ES-I3 (cell line): ENCODE data around the gene UCHL1.
"Not testable (repeated sequence)": the region's sequence is repeated elsewhere in the genome, so short reads cannot be mapped to it uniquely, and the experiment has no call there.

Source experiments
- H3K36me3 ChIP-seq: 2 replicates; pipeline ENCODE4 v1.6.1; 2013; ENCODE audit warnings: mild to moderate bottlenecking, low read length, control low read depth, moderate library complexity; ENCODE audit not compliant: insufficient read depth
- H3K4me1 ChIP-seq: 2 replicates; pipeline ENCODE4 v1.6.1; 2013; ENCODE audit warnings: mild to moderate bottlenecking, control low read depth, low read length; ENCODE audit not compliant: insufficient read depth
- H3K9ac ChIP-seq: 2 replicates; pipeline ENCODE4 v1.6.1; 2013; ENCODE audit warnings: low read depth, mild to moderate bottlenecking, low read length, moderate library complexity
- H3K9me3 ChIP-seq: 2 replicates; pipeline ENCODE4 v1.6.1; 2013; ENCODE audit warnings: mild to moderate bottlenecking, low read length, moderate library complexity; ENCODE audit not compliant: control insufficient read depth, insufficient read depth

UCHL1 gene

DNA sequence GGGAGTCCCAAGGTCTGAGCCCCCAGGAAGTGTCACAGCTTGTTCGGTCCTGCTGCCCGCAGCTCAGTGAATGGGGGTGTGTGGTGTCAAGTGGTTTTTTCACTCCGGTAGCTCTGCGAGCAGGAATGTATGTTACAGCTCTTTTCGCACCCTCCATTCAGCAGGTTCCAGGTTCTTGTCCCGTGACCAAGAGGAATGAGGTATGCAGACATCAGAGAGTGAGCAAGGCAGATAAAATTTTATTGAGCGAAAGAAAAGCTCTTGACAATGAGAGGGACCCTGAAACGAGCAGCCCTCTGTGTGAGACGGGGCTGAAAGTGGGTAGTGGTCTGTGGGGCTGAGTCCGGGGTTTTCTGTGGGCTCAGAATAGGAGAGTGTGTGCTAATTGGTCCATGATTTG is 31.5 kb downstream of the UCHL1 start:
- Histone ChIP-seq H3K36me3 (no peaks in the 10 kb centered on the region), H3K9ac (no peak overlapping the region), H3K9me3 (peaks cover 20% of the 10 kb centered on the region), H3K4me1 (no peaks in the 10 kb centered on the region)

DNA sequence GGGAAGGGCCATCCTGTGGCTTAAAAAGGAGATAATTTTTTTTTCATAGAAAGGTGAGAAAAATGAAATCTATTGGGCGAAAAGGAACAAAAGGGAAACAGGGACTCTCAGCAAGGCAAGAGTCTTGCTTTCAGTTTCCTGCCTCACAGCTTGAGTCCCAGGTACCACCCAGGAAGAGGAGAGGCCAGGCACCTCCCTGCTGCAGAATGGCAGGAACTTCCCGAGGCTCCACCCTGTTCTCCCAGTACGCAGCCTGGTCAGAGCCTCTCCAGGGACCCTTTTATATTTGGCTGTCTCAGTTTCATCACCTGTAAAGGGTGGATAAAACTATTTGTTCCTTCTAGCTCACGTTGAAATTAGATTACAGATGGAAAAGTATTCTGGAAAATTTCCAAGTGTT is 33.8 kb downstream of the UCHL1 start:
- Histone ChIP-seq H3K9ac (no peak overlapping the region), H3K36me3 (no peaks in the 10 kb centered on the region), H3K4me1 (no peaks in the 10 kb centered on the region), H3K9me3 (peaks cover 34% of the 10 kb centered on the region)

DNA sequence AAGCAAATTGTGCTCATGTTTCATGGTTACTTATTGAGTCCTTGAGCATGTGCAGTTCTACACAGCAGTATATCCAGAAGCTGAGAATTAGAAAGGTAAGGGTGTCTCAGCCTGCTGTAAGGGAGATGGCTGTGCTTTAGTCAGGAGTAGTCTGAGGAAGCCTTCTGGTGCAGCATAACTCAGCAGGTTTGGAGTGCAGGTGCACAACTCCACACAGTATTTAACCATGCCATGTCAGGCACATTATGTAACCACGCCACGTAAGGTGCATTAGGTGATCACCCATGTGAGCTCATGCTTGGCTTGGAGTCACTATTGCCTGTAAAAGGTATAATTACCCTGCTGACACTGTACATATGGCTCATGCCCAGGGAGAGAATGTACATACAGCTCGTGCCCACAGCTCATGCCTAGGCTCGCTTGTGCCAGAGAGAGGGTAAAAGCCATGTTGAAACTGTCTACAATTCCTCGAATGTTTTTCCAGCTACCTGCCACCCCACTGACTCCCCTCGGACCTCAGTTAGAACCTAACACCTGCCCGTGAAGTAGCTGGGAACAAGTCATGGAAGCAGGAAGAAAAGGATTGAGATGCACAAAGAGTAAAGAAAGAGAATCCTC is 37.8 kb downstream of the UCHL1 start:
- Histone ChIP-seq H3K9me3 (peaks cover 24% of the 10 kb centered on the region), H3K9ac (no peak overlapping the region), H3K36me3 (no peaks in the 10 kb centered on the region), H3K4me1 (no peaks in the 10 kb centered on the region)

DNA sequence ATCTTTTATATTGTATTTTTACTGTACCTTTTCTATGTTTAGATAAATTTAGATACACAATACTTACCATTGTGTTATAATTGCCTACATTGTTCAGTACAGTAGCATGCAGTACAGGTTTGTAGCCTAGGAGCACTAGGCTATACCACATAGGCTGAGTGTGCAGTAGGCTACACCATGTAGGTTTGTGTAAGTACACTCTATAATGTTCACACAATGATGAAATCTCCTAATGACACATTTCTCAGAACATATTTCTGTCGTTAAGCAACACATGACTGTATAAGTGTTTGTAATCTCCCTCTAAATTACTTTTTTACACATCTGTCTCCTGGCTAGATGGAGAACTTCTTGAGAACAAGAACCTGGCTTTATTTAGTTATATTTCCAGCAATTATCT is 40.3 kb downstream of the UCHL1 start:
- no peaks in the 10 kb centered on the region for H3K4me1 ChIP-seq
- H3K9ac ChIP-seq: no peak overlapping the region
- no peaks in the 10 kb centered on the region for H3K36me3 ChIP-seq
- peaks cover 18% of the 10 kb centered on the region for H3K9me3 ChIP-seq

DNA sequence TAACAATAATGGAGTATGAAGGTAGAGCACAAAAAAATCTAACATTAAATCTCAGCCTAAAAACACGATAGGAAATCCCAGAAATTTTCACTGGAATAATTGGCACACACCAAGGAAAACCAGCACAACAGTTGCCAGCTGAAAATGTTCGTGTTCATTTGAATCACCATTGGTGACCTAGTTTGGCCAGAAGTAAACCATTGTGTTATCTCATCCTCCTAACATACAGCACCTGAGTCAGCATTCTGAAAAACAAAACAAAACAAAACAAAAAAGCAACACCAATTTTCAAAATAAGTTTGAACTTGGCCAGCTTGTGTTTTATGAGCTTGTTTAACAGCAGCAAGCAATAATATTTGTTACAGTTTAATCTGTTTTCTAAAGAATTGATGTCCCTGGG is 41.1 kb downstream of the UCHL1 start:
- no peaks in the 10 kb centered on the region for H3K36me3 ChIP-seq
- H3K4me1 ChIP-seq: no peaks in the 10 kb centered on the region
- no peak overlapping the region for H3K9ac ChIP-seq
- H3K9me3 ChIP-seq: peaks cover 18% of the 10 kb centered on the region

DNA sequence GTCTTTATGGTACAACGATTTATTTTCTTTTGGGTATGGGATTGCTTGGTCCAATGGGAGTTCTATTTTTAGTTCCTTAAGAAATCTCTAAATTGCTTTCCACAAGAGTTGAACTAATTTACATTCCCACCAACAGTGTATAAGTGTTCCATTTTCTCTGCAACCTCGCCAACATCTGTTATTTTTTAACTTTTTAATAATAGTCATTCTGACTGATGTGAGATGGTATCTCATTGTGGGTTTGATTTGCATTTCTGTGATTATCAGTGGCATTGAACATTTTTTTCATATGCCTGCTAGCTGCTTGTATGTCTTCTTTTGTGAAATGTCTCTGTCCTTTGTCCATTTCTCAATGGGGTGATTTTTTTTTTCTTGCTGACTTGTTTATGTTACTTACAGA is 42.8 kb downstream of the UCHL1 start:
- Histone ChIP-seq H3K9me3 (peaks cover 13% of the 10 kb centered on the region), H3K9ac (no peak overlapping the region), H3K4me1 (no peaks in the 10 kb centered on the region), H3K36me3 (no peaks in the 10 kb centered on the region)

DNA sequence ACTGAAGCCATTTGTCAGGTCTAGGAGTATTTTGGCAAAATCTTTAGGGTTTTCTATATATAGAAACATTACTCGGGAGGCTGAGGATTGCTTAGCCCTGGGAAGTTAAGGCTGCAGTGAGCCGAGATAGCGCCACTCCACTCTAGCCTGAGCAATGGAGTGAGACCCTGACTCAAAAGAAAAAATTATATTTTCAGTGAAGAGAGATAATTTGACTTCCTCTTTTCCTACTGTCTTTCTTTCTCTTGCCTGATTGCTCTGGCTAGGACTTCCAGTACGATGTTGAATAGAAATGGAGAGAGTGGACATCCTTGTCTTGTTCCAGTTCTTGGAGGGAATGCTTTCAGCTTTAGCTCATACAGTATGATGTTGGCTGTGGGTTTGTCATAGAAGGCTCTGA is 44.4 kb downstream of the UCHL1 start:
- no peaks in the 10 kb centered on the region for H3K4me1 ChIP-seq
- no peaks in the 10 kb centered on the region for H3K36me3 ChIP-seq
- H3K9ac ChIP-seq: no peak overlapping the region
- H3K9me3 ChIP-seq: no peaks in the 10 kb centered on the region

DNA sequence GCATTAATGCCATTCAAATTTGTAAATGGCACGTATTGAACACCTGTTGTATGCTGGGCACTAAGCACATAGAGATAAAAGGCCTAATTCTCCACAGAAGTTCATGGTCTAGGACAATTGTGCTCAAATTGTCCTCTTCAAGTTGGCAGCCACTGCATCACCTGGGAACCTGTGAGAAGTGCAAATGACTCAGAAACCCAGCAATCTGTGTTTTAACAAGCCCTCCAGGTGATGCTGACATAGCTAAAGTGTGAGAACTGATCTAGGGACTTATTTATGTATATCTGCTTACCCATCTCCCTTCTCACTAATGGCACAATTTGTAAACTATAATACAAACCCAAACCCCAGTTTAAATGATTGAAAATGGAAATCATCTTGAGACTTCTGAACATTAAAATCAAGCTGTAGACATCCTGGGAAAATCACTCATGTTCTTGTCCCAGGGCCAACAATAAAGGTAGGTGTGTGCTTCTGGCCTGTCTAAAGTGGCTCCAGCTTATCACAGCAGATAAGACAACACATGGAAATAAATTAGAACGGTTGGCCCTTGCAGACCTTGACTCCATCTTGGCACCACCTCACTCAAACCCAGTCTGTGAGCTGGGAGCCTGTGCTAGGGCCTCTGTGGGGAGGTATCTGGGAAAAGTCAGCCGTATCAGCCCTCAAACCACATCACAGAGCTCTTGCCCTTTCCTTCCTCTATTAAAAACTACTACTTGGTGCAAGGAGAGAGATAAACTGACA is 46.8 kb downstream of the UCHL1 start:
- no peaks in the 10 kb centered on the region for H3K9me3 ChIP-seq
- H3K4me1 ChIP-seq: no peaks in the 10 kb centered on the region
- no peak overlapping the region for H3K9ac ChIP-seq
- no peaks in the 10 kb centered on the region for H3K36me3 ChIP-seq

DNA sequence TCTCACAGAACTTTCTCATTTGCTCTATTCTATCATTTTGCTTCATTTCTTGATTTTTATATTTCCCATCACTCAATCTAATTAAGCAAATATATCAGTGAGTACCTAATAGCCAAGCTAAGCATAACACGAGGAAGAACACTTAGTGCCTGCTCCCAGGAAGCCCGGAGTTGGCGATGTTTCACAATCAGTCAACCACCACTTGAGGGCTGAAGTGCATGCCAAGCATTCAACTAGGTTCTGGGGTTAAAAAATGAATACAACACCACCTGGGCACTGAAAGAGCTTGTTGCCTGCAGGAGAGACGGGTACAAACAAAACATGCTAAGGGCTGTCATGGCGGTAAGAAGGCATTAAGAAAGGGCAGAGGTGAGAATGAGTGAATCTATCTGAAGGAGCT is 47.5 kb downstream of the UCHL1 start:
- Histone ChIP-seq H3K4me1 (no peaks in the 10 kb centered on the region), H3K36me3 (no peaks in the 10 kb centered on the region), H3K9ac (no peak overlapping the region), H3K9me3 (no peaks in the 10 kb centered on the region)

DNA sequence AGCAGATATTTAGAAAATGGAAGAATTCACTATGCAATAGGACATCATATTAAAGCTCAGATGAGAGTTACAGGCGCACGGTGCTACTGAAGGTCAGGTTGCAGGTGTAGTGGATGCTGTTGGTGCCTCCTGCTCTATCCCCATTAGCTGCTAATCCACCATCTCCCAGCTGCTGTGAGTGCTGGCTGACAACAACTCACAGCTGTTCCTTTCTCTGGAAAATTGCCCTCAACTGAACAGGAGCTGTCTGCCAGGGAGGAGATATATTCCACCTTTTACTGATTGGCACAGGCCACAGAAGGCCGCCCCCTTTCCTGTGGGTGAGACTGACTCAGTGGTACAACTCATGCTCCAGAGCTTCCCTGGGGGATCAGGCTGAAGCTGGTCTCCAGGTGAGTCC is 48.7 kb downstream of the UCHL1 start:
- Histone ChIP-seq H3K4me1 (no peaks in the 10 kb centered on the region), H3K9me3 (peaks cover 2% of the 10 kb centered on the region), H3K9ac (no peak overlapping the region), H3K36me3 (no peaks in the 10 kb centered on the region)

DNA sequence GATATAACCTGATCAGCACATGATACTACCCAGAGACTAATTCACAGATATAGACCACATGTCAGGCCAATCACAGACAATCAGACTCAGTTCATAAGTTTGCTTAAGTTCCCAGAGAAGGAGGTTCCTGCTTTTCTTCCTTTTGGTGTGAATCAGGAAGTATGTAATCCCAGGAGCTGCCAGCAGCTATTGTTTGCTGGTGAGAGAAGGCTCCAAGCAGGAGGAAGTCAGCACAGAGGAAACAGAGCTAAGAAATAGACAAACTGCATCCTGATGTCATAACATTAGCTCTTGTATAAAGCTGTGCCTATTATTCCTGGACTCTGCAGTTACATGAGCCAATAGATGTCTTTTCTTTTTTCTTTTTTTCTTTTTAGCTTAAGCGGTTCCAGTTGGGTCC is 50.9 kb downstream of the UCHL1 start:
- Histone ChIP-seq H3K36me3 (no peaks in the 10 kb centered on the region), H3K9ac (no peak overlapping the region), H3K9me3 (peaks cover 7% of the 10 kb centered on the region)

DNA sequence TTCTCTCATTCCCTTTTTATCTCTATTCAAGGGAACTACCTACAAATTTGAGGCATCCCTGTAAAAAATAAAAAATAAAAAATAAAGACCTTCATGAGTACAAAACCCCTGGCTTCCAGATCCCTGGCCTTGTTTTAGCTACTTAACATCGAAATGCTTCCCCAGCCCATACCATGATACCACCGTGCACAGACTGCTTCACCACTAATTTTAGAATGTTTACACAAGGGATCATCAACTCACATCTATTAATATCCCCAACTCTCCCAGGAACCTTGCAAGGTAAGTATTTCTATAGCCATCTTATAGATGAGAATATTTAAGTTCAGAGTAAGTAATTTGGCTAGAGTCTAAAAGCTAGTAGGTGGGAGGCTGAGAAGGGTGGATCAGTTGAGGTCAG is 51.7 kb downstream of the UCHL1 start:
- Histone ChIP-seq H3K9me3 (peaks cover 7% of the 10 kb centered on the region), H3K4me1 (no peaks in the 10 kb centered on the region), H3K36me3 (no peaks in the 10 kb centered on the region), H3K9ac (no peak overlapping the region)

More for the DNA sequence above, 50.9 kb downstream of the UCHL1 start:
- H3K4me1 ChIP-seq: no peaks in the 10 kb centered on the region

DNA sequence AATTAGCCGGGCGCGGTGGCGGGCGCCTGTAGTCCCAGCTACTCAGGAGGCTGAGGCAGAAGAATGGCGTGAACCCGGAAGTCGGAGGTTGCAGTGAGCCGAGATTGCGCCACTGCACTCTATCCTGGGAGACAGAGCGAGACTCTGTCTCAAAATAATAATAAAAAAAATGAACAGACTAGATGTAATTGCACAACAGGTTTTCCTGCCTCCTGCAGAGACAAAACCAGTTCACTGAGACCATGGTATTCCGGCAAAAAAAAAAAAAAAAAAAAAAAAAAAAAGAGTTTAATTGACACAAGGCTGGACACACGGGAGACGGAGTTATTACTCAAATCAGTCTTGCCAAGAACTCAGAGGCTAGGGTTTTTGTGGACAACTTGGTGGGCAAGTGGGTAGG is 58.7 kb downstream of the UCHL1 start:
- H3K9ac ChIP-seq, H3K4me1 ChIP-seq, H3K9me3 ChIP-seq, H3K36me3 ChIP-seq: not testable (repeated sequence)

DNA sequence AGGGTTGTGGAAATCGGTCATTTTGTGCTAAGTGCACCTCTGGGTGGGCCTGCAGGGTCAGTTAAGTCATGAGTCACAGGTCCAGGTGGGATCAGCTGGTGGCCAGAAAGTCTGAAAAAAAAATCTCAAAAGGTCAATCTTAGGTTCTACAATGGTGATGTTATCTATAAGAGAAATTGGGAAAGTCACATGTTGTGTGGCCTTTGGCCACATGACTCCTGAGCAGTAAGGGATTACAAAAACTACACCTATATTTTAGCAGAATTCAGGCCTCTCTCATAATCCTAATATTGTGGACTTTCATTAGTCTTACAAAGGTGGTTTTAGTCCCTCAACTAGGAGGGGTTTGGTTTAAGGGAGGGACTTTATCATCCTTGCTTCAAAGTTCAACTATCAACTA is 59.1 kb downstream of the UCHL1 start:
- no peaks in the 10 kb centered on the region for H3K36me3 ChIP-seq
- peaks cover 5% of the 10 kb centered on the region for H3K9me3 ChIP-seq
- H3K9ac ChIP-seq: no peak overlapping the region
- H3K4me1 ChIP-seq: no peaks in the 10 kb centered on the region
